Measurements from ENCODE around the gene GAPDHS. TPM values are rescaled to one million over a fixed set of nuclear protein-coding genes. Genes with fewer than 3 reads are reported as not detected.

GAPDHS gene
- total and polyA plus RNA-seq, 12 donors, result not detected

GRCh38 chr19:35525873-35526272 lies 7.4 kb upstream of the GAPDHS start:
- 75 to 82% (median 77%) methylated on average over 4 of the region's 4 CpGs for WGBS, 4 donors
- H3K27me3 ChIP-seq, result peaks cover 17% of the 10 kb centered on the region

GRCh38 chr19:35528218-35529038 lies 4.8 kb upstream of the GAPDHS start, which contains the start of gene SBSN:
Gene SBSN, minus strand, starts transcription at chr19:35528311. Its CDS starts 30 bp downstream, at chr19:35528281.
- Histone ChIP-seq H3K4me1 (replicated peaks in 1 of 2) (no peaks in the 10 kb centered on the region), H3K9me3 (replicated peaks in 1 of 3) (no peaks in the 10 kb centered on the region), H3K4me3 (no peak within 1 kb of the TSS), H3K27me3 (peaks cover 26% of the 10 kb centered on the region), H3K27ac (no peak within 1 kb of the TSS), H3K36me3 (replicated peaks in 1 of 2) (no peaks in the 10 kb centered on the region)
- intact Hi-C loops (cut with DNase I), result no loop called here
- DNase-seq, result no peak
- 72 to 82% (median 78%) methylated on average over 11 of the region's 11 CpGs for WGBS, 4 donors
- no peak for TF ChIP-seq POLR2A (IDR thresholded peaks at IDR 0.05)
- TF ChIP-seq CTCF (IDR thresholded peaks at IDR 0.05), result no peak

More at GRCh38 chr19:35525873-35526272, 7.4 kb upstream of the GAPDHS start:
- no peak for DNase-seq
- H3K27ac ChIP-seq, result no peak overlapping the region
- no peaks in the 10 kb centered on the region for H3K9me3 ChIP-seq (replicated peaks in 1 of 3)
- intact Hi-C loops (cut with DNase I), result no loop called here
- TF ChIP-seq POLR2A (IDR thresholded peaks at IDR 0.05) (no peak), CTCF (IDR thresholded peaks at IDR 0.05) (no peak)
- no peaks in the 10 kb centered on the region for H3K4me1 ChIP-seq (replicated peaks in 1 of 2)
- no peak overlapping the region for H3K4me3 ChIP-seq
- no peaks in the 10 kb centered on the region for H3K36me3 ChIP-seq (replicated peaks in 1 of 2)

GRCh38 chr19:35529241-35530218 lies 3.7 kb upstream of the GAPDHS start:
- intact Hi-C loops (cut with DNase I), result no loop called here

More at GRCh38 chr19:35529241-35530218, 3.7 kb upstream of the GAPDHS start:
- H3K4me1 ChIP-seq (replicated peaks in 1 of 2), result no peaks in the 10 kb centered on the region
- TF ChIP-seq CTCF (IDR thresholded peaks at IDR 0.05) (no peak), POLR2A (IDR thresholded peaks at IDR 0.05) (no peak)
- H3K27ac ChIP-seq, result no peak overlapping the region
- no peaks in the 10 kb centered on the region for H3K9me3 ChIP-seq (replicated peaks in 1 of 3)
- no peak overlapping the region for H3K4me3 ChIP-seq
- H3K27me3 ChIP-seq, result peaks cover 29% of the 10 kb centered on the region
- 58 to 66% (median 62%) methylated on average over 12 to 19 of the region's 19 CpGs for WGBS, 4 donors
- no peak for DNase-seq
- H3K36me3 ChIP-seq (replicated peaks in 1 of 2), result no peaks in the 10 kb centered on the region
